GM21529 (cell line): Measurements from ENCODE around the gene POLR1C.
"Not testable (repeated sequence)": the region's sequence is repeated elsewhere in the genome, so short reads cannot be mapped to it uniquely, and the experiment has no call there.

ENCODE experiments used
- ATAC-seq: cut with Tn5 transposase; IDR thresholded peaks from one replicate; pipeline ENCODE4 v1.9.1; 2021; ENCODE audit not compliant: unreplicated experiment

The POLR1C gene

DNA sequence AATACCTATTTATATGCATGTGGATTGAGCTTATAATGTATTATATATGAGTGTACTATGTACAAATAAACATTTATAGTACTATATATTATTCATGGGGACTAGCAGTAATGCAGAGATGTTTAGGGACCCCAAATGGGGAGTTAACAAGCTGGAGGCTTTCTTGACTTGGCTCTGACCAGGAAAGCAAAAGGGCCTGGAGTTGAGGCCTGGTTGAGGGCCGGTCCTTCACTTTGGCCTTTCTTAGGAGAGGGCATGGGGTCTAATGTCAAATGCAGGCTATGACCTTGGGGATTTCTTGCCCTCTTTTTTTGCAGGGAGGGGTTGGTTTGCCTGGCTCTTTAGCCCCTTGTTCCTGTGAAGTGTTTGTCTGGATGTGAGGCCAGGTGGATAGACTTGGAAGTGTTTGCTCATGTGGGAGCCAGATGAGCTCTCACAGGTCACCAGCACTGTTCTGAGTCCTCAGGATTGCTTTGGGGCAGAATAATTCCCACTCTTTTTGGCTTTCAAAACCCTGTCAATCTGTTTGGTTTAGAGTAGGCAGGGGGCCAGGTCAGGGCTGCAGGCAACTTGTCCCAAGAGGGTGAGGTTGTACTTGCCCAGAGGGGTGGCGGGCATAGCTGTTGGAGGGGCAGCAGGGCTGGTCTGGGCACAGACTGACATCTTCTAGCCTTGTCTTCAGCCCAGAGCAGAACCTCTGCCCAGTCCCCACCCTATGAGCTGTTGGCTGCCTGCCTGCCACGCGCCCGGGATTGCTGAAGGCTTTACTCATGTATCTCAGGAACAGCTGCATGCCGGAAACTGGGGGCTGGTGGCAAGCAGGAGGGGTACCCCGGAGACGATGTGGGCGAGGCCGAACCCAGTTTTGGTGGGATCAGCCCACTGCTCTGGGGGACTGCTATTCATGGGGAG, 24.9 kb upstream of the POLR1C start:
- no peak for ATAC-seq

DNA sequence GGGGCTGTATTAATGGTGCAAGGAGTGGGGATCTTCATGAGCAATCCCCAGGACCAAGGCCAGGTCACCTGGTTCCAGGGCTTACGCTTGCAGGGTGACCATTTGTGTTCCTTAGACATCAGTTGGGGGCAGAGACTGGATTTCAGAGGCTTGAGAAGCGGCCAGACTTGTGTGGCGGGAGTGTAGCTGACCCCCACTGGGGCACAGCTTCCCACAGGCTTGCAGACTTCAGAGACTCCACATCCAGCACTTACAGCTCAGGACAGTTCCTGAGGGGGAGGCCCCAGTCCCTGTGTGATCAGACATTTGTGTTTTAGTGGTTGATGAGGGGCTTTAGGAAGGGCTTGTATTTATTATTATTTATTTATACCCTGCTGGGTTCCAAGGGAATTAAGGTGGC, 24.2 kb upstream of the POLR1C start:
- no peak for ATAC-seq

DNA sequence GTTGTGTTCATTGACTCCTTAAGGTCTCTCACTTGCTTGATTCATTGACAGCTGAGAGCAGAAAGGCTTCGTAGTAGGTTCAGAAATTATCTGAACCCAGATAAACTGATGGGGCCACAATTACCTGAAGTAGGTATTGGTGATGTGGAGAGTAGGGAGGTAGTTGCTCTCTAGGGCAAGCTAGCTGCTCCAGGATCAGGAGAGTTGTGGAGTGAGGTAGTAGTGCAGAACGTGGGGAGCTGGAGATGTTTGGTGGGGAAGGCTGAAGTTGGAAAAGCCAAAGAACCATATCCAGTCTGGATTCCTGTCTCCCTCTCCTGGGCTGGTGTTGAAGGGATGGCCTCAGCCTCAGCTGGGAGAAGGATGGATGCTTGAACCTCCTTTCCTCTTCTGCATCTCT, 23.7 kb upstream of the POLR1C start:
- ATAC-seq = no peak

DNA sequence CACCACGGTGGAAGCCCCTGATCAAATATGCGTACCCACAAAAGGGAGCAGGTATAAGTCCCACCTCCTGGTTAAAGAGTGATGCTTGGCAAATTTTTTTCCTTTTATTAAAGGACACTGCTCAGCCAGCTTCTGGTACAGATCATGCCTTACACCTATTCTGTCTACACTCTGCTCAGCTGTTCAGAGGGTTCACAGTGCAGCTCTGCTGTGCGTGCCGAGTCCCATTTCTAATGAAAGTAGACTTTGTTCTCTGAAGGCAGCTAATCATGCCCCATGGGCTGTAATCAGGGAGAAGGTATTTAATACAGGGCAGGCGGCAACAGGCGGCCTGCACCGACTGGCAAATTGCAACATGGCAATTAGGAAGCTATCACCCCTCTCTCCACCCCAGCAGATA, 23.1 kb upstream of the POLR1C start:
- no peak for ATAC-seq

DNA sequence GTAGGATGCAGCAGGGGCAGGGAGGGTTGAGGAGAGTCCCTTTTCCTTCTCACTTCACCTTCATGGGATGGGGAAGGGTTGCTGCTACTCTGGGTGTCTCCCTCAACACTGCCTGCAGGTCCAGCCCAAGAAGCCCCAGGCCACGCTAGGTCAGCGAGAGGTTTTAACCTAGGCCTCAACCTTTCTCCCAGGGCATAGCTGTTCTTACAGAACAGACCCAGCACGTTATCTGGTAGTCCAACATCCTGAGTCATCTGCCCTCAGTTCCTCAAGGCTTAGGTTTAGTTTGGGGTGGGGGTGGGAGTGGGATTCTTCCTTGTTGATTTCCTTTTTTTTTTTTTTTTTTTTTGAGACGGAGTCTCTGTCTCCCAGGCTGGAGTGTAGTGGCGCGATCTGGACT, 22.6 kb upstream of the POLR1C start:
- ATAC-seq = no peak

DNA sequence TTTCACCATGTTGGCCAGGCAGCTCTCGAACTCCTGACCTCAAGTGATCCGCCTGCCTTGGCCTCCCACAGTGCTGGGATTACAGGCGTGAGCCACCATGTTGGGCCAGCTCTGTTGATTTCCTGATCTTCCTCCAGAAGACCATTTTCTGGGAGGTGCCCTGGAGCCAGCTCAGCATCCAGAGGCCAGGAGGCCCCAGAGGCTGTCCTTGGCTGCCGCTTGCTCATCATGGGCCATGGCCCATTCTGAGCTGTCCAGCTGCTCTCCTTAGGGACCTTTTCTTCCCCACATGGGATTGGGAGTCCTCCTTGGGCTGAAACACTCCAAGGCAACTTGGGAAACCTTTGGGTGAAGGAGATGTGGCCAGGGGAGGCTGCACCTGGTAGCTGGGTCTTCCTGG, 22.1 kb upstream of the POLR1C start:
- ATAC-seq = no peak

DNA sequence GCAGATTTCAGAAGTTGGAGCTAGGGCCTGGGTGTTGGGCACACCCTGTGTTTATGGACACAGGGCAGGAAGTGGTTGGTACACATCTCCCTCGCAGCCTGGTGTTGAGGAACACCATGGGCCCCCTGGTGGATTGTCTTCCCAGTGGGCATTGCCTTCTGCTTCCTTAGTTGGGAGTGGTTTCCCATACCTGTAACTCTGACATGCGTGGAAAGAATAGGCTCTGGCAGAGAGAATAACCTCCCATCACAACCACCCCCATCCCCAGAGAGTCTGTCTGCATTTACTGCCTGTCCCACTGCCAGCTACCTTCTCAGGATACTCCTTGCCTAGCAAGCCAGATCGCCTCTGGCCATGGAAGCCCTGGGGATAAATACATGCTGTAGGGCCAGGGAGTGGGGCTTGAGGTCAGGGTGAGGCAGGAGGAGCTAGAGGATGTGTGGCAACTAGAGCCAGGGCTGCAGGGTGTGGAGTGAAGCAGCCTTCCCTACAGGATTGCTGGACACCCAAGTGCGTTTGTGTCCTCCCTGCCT, 21.4 kb upstream of the POLR1C start:
- no peak for ATAC-seq

- no peak for ATAC-seq
These were observed 20.3 kb upstream of the POLR1C start for GRCh38 chr6:43496370-43497128.

DNA sequence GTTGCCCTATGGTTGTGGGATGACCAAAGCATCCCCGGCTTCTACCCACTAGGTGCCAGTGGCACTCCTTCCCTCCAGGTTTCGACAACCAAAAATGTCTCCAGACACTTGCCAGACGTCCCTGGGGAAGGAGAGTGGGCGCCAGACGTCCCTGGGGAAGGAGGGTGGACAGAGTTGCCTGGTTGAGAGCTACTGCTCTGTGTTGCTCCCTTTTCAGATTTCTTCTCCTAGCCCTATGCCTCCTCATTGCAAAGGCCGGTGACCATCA, 19.8 kb upstream of the POLR1C start:
- no peak for ATAC-seq

- no peak for ATAC-seq
These were observed 19.2 kb upstream of the POLR1C start for GRCh38 chr6:43497689-43498088.

- not testable (repeated sequence) for ATAC-seq
These were observed 18.6 kb upstream of the POLR1C start for GRCh38 chr6:43498291-43498690.

DNA sequence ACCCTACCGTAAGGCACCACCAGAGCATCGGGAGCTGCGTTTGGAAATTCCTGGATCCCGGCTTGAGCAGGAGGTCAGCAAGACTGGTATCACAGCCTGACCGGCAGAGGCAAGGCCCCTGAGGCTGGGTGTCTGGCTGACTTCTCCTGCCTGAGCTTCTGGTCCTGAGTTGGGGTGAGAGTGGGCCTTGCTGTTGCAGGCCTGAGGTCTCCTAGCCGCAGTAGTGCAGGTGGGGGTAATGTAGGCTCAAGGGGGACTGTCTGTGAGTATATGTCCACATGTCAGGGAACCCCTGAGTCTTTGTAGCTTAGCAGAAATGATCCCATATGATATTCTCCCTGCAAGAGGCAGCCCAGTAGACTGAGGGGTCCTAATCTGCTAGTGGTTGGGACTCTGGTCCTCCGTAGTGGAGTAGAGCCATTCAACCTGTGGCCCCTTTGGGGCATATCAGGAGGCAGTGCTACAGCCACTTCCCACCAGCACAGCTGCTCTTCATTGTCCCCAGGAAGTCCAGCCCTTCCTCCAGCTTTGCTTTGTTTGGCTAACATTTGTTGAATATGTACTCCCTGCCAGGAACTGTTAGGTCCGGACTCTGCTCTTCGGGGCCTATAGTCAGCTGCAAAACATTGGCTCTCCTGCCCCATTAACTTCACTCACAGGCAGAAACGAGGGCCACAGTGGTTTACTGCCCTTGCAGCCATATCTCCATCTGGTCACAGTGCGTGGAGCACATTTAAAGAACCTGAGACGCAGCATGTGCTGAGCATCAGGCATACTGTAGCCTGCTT, 17.7 kb upstream of the POLR1C start:
- no peak for ATAC-seq

DNA sequence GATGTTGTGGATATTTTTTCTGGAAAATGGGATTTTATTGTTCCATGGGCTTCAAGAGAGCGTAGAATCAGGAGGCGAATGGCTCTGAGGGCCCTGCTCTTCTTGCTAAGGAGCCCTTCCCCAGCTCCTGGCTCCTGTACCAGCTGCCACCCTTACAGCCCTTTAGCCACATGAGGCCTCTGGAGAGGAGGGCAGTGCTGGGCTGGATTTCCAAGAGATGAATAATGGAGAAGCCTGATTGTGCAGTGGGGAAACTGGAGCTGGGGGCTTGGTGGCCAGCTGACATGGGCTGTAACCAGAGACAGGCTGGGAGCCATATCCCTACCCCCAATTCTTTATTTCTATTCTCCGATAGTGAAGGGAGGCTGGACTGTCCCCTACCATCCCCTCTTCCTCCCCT, 16.0 kb upstream of the POLR1C start:
- no peak for ATAC-seq

- no peak for ATAC-seq
These were observed 14.2 kb upstream of the POLR1C start for GRCh38 chr6:43502666-43503065.

- ATAC-seq = no peak
These were observed 13.4 kb upstream of the POLR1C start for GRCh38 chr6:43503443-43503842.

- no peak for ATAC-seq
These were observed 11.9 kb upstream of the POLR1C start for GRCh38 chr6:43504756-43505593.

DNA sequence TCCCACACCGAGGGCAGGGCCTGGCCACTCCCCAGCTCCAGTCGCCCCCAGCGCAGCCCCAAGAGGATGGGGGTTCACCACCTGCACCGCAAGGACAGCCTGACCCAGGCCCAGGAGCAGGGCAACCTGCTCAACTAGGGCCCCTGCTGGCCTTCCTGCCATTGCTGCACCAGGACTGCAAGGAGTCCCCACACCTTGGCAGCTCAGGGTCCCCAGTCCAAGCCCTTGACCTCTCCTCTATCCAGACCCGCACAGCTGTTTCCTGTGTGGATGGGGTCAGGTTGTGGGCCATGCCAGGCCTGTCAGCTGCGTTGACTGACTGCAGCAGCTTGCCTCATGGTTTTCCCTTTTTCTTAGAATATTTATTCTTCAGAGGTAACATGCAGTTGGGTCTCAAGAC, 11.2 kb upstream of the POLR1C start:
- no peak for ATAC-seq

GRCh38 chr6:43506171-43506570, 10.7 kb upstream of the POLR1C start:
- no peak for ATAC-seq

- ATAC-seq = peak; percentile 49
These were observed 10.0 kb upstream of the POLR1C start for GRCh38 chr6:43506667-43507471.
